Cardiac muscle cell (in vitro differentiated cells and primary cell): Measurements from ENCODE around the gene CCR2. TPM values are rescaled to one million over a fixed set of nuclear protein-coding genes. Genes with fewer than 3 reads are reported as not detected.
A peak's percentile ranks its signal among the peaks of the same experiment; 100 is the strongest.

Source experiments
- DNase-seq, 2 donors: peaks; one replicate each; pipeline versions ENCODE4 v3.0.0 to v3.0.0-alpha.2; 2010 to 2017; ENCODE audit warnings: low read depth in 1 of 2, low spot score in 1 of 2
- H3K27ac ChIP-seq: fragments of 200-600 bp; sonication (generic); 2 replicates; pipeline ENCODE4 v1.5.1; 2016
- H3K27me3 ChIP-seq: fragments of 200-600 bp; sonication (generic); 2 replicates; pipeline ENCODE4 v1.6.0; 2016; ENCODE audit warnings: control low read depth
- H3K36me3 ChIP-seq: fragments of 200-600 bp; sonication (generic); 2 replicates; pipeline ENCODE4 v1.5.1; 2016; ENCODE audit warnings: control low read depth
- H3K4me1 ChIP-seq: fragments of 200-600 bp; sonication (generic); 2 replicates; pipeline ENCODE4 v1.8.1; 2017; ENCODE audit warnings: low read depth, mild to moderate bottlenecking, mixed run types
- H3K4me3 ChIP-seq: fragments of 200-600 bp; sonication (generic); 2 replicates; pipeline ENCODE4 v1.5.1; 2016; ENCODE audit warnings: mild to moderate bottlenecking
- H3K9me3 ChIP-seq: fragments of 200-600 bp; sonication (generic); 2 replicates; pipeline ENCODE4 v1.5.1; 2017; ENCODE audit warnings: low read depth, mild to moderate bottlenecking, control low read depth
- polyA plus RNA-seq: library from polyadenylated mRNA; unstranded; fragments of >200 nt; fragmentation: Nextera tagmentation; extraction: Ambion mirVana; gene quantifications from 2 replicates; pipeline ENCODE4 v1.2.1, GENCODE V29; 2016
- total RNA-seq: library from RNA; depleted of rRNA; stranded (reverse); fragments of >200 nt; gene quantifications from 2 replicates; pipeline ENCODE4 v1.2.3, GENCODE V29; 2016
- TF ChIP-seq, protein P1 (sequence below): IDR thresholded peaks from 2 replicates; pipeline ENCODE4 v1.5.1; 2012; ENCODE audit warnings: low read depth, mild to moderate bottlenecking, low read length

Gene CCR2
- total and polyA plus RNA-seq, 2 experiments from 2014 or later, result not detected

DNA sequence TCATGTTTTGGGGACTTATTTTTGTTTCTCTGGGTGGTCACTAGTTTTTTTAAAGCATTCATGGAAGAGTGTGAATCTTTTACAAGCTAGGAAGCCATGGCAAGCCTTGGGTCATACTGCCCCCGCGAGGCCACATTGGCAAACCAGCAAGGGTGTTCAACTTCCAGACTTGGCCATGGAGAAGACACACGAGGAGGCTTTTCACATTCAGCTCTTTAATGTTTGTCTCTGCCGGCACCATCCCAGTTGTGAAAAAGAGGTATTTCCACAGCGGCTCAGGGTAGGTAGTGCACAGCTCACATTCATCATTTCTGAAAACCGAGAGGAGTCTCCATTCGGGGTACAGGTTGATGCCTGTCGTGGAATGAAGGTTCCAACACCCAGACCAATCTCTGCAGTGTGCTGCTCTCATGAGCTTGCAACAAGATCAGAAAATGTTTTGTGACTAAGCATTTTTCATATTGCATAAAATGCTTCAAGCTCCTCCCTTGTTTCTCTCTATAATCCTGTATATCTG lies 24.6 kb downstream of the CCR2 start:
- Histone ChIP-seq H3K4me3 (no peak overlapping the region), H3K4me1 (no peaks in the 10 kb centered on the region), H3K9me3 (no peaks in the 10 kb centered on the region), H3K27me3 (peaks cover 8% of the 10 kb centered on the region), H3K27ac (no peak overlapping the region), H3K36me3 (no peaks in the 10 kb centered on the region)
- TF ChIP-seq, protein P1, sequence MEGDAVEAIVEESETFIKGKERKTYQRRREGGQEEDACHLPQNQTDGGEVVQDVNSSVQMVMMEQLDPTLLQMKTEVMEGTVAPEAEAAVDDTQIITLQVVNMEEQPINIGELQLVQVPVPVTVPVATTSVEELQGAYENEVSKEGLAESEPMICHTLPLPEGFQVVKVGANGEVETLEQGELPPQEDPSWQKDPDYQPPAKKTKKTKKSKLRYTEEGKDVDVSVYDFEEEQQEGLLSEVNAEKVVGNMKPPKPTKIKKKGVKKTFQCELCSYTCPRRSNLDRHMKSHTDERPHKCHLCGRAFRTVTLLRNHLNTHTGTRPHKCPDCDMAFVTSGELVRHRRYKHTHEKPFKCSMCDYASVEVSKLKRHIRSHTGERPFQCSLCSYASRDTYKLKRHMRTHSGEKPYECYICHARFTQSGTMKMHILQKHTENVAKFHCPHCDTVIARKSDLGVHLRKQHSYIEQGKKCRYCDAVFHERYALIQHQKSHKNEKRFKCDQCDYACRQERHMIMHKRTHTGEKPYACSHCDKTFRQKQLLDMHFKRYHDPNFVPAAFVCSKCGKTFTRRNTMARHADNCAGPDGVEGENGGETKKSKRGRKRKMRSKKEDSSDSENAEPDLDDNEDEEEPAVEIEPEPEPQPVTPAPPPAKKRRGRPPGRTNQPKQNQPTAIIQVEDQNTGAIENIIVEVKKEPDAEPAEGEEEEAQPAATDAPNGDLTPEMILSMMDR, result peak; percentile 81
- DNase-seq, result peak; percentile 67 to 73

DNA sequence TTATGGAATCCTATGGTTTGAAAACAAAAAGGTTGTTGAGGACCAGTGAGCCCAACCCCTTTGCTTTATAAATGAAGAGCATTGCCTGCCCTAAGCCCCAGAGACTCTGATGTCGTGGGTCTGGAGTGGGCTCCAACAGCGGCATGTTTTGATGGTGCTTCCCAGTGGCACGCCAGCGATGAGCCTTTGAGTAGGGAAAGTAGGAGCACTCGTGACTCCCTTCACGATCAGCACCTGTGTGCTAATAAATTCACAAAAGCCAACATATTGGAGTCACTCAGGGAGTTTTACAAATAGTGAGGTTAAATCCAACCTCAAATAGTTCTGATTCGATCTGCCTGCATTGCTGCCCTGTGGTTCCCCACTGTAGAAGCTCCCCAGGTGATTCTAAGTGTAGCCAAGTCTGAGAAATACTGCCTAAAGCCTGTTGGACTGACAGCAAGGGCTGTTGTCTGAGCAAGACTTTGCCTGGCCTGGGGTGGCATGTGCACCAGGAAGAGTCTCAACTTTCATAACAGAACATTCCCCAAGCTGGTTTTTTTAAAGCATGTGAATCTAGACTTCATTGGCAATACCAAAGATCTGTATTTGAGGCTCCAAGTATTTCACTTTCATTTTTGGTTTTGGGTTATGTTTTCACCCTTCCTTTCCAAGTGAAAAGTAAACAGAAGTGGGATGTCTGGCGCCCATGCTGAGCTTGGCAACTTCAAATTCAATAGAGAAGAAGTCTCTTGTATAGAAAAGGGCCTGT lies 26.7 kb downstream of the CCR2 start:
- no peak overlapping the region for H3K27ac ChIP-seq
- H3K4me1 ChIP-seq, result no peaks in the 10 kb centered on the region
- H3K4me3 ChIP-seq, result no peak overlapping the region
- no peaks in the 10 kb centered on the region for H3K9me3 ChIP-seq
- H3K27me3 ChIP-seq, result no peaks in the 10 kb centered on the region
- H3K36me3 ChIP-seq, result no peaks in the 10 kb centered on the region
- TF ChIP-seq, protein P1, result no peak
- no peak for DNase-seq

DNA sequence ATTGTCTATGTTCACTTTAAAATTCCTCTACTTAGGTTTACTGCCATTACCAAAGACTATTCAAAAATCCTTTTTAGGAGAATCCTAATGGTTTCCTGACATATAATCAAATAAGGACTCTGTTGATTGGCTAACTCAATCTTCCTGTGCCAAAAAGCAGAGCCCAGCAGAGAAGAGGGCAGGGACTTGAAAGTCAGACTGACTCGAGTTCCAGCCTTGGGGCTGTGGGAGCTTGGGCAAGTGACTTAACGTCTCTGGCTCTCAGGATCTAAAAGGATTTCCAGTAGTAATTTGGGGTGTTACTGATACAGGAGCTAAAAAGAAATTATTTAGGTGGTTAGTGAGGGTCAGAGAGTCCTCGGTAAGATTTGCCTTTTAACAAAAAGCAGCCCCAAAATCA lies 27.7 kb downstream of the CCR2 start:
- TF ChIP-seq, protein P1, result no peak
- Histone ChIP-seq H3K4me3 (no peak overlapping the region), H3K36me3 (no peaks in the 10 kb centered on the region), H3K9me3 (no peaks in the 10 kb centered on the region), H3K27ac (no peak overlapping the region), H3K27me3 (no peaks in the 10 kb centered on the region), H3K4me1 (no peaks in the 10 kb centered on the region)
- DNase-seq, result no peak

DNA sequence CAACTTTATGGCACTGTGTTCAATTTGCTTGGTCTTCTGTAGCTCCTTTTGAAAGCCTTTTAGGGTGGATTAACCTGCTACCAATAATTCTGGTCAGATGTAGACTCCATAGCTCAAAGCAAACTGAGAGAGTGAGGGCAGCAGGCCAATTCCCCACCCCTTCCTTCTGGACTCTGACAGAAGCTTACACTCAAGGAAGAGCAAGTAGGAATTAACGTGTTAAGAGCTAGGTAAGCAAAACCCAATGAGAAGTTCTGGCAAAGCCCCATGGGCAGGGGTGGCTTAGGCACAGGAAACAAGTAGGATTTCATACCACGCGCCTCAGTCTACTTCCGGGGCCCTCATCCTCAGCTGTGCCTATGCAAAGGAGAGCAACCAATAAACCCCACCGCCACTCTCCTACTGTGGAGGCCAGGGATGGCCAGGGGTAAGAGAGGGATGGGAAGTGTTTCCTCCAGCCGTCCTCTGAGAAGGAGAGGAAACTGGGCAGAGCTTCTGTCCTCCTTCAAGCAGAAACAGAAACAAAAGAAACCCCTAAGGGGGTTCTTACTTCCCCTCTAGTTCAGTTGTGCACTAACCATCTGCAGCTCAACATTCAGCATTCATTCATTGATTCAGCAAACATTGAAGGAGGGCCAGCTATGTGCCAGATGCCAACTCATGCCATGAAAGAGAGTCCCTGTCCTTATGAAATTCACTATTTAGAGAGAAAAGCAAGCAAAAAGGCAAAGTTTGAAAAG lies 29.5 kb downstream of the CCR2 start:
- Histone ChIP-seq H3K4me1 (no peaks in the 10 kb centered on the region), H3K4me3 (no peak overlapping the region), H3K36me3 (no peaks in the 10 kb centered on the region), H3K9me3 (no peaks in the 10 kb centered on the region), H3K27me3 (no peaks in the 10 kb centered on the region), H3K27ac (no peak overlapping the region)
- no peak for DNase-seq
- TF ChIP-seq, protein P1, result no peak

DNA sequence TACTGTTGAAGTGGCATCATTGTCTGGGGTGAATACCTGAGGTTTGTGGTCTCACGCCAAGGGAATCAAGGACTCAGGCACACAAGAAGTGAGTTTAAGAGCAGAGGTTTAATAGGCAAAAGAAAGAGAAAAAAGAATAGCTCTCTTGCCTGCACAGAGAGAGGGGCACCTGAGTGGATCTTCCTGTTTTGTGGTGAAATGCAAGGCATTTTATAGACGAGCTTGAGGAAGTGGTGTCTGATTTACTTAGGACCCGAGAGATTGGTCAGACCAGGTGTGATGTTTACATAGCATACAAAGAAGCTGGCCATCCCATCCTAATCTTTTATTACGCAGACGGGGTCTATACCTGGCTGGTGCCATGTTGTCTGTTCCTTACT lies 30.0 kb downstream of the CCR2 start:
- no peak for DNase-seq
- H3K4me3 ChIP-seq, result no peak overlapping the region
- no peak overlapping the region for H3K27ac ChIP-seq
- H3K9me3 ChIP-seq, result no peaks in the 10 kb centered on the region
- H3K27me3 ChIP-seq, result no peaks in the 10 kb centered on the region
- no peaks in the 10 kb centered on the region for H3K36me3 ChIP-seq
- TF ChIP-seq, protein P1, result no peak
- H3K4me1 ChIP-seq, result no peaks in the 10 kb centered on the region
